Stimulated activated CD4-positive, alpha-beta T cell treated with anti-CD3 and anti-CD28 coated beads, Interleukin-4, amount 100 ng/mL, for 24 hours (primary cell): Measurements from ENCODE around the gene KCNMA1.
"Not testable (repeated sequence)": the region's sequence is repeated elsewhere in the genome, so short reads cannot be mapped to it uniquely, and the experiment has no call there.

Experiments
- DNase-seq: peaks from one replicate; pipeline ENCODE4 v3.0.0-alpha.2; 2020

KCNMA1 gene

GRCh38 chr10:77526868-77527617, 110.6 kb downstream of the KCNMA1 start:
- DNase-seq = no peak

GRCh38 chr10:77524281-77524711, 113.3 kb downstream of the KCNMA1 start:
- DNase-seq = no peak

DNA sequence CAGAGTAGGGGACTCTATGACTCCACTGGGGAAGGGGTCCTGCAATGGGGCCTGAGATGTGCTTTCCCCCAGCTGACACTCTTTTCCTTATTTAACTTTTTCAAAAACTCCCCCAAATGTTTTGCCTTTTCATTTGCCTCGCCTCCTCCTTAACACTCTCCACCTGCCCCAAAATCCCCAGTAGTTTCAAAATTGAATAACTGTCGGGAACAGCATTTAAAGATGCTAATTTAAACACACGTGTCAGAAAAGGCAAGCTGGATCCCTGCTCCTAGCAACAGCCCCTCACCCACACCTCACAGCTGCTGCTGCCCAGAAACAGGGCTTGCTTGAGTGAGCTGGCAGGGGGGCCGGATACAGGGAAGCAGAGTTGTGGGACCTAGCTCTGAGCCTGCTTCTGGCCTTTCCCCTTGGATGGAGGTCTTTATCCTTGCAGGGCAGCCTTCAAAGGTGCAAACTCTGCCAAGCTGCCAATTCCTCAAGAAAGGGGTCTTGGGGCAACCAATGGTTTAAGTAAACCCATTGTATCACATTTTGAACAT, 115.3 kb downstream of the KCNMA1 start:
- no peak for DNase-seq

DNA sequence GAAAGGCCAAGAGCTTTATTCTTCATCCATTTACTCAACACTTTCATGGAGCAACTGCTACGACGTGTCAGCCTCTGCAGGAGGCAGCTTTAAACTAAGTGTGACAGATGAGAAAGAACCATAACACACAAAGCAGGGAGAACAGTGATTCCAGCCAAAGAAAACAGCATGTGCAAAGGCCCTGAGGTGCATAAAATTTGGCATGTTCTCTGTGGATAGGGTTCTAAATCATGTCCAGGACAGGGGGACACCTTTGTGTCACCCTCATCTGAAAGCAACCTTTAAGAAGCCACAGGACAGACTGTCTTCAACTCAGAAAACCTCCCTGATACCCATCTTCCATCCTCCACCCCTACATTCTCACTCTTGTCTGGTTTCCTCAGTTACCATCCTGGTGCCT, 116.6 kb downstream of the KCNMA1 start:
- no peak for DNase-seq

DNA sequence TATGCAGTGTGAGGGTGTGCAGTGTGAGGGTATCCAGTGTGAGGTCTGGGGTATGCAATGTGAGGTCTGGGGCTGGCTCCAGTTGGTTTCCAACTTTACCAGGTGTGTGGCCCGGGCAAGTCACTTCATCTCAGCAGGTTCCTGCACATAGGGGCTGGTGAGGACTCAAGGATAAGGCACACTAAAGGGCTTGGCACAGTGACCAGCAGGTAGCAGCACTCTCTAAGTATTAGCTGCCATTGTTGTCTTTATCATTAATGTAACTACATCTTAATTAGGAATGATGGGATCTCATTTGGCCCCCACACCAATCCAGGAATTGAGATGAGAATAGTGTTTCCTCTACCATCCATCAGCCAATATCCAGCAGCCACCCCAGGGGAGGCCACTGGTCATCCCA, 117.3 kb downstream of the KCNMA1 start:
- DNase-seq = no peak

GRCh38 chr10:77519791-77520190, 117.8 kb downstream of the KCNMA1 start:
- DNase-seq = not testable (repeated sequence)

DNA sequence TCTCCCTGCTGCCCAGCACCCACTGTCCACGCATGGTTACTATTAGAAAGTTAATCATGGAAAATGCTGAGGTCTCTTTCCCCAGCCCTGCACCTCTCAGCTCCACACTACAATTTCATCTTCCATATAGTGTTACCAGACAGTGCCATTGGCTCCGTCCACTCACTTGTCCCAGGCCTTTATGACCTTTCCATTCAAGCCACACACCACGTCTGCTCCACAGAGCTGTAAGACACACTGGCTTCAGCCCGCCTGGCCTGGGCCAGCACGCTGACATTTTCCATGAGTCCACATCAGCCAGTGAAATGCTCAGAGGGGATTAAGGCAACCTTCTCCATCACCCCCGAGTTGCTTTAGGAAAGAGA, 118.7 kb downstream of the KCNMA1 start:
- DNase-seq = no peak

DNA sequence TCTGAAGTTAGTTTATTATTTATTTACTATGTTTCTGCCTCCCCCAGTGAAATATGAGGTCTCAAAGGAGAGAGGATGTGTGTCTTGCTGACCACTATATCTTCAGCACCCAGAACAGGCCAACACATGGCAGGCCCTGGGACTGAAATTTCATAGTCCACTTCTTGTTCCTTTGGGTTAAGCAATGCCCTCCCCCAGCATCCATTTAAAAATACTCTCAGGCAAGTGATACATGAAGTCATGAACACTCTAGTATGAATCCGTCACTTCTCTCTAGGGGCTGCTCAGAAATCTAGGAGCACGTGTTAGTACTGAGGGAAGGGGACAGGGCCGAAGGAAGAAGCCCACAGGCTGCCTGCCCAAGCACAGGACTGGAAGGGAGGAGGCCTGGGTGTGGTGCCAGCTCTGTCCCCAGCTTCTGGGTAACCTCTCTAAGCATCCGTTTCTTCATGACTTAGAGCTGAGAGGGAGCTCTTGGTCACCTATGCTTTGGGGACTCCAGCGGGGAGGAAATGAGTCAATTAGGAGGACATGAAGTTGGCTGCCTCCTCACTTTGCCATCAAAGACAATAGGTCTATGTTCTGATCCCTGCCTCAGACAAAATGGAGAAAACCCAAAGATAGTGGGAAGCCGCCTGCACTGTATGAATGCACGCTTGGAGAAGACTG, 119.2 kb downstream of the KCNMA1 start:
- no peak for DNase-seq

DNA sequence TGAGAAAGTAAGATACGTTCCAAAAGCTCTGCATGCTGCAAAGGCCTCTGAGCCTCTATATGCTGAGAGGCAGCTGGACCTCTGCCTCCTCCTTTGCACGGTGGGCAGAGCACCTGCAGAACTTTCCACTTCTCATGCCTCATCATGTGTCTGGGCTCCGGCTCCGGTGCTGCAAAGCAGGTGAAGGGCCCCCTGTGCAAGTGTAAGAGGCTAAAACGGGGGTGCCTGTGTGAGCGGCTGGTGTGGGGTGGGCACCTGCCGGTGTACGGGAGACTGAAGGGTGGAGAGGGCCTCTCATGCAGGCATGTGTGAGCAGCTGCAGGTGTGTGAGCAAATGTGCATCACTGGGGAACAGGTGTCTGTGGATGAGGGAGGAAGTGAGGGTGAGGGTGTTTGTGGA, 121.0 kb downstream of the KCNMA1 start:
- no peak for DNase-seq

DNA sequence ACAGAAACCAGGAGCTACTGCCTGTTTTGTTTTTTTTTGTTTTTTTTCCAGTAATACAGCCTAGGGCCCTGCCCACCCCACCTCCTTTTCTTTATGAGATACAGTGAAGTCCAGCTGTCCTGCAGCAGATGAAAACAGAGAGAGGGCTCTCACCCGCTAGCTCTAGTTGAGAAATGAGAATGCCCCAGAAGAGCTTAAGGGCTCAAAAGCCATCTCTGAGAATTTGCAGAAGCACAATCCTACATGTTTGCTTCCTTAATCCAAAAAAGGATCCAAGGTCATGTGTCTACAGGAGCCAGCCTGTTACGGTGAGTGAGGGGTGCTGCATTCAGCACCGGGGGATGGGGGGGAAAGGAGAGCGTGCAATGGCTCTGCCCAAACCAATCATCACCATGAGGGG, 122.7 kb downstream of the KCNMA1 start:
- no peak for DNase-seq

GRCh38 chr10:77513781-77514331, 123.8 kb downstream of the KCNMA1 start:
- no peak for DNase-seq

DNA sequence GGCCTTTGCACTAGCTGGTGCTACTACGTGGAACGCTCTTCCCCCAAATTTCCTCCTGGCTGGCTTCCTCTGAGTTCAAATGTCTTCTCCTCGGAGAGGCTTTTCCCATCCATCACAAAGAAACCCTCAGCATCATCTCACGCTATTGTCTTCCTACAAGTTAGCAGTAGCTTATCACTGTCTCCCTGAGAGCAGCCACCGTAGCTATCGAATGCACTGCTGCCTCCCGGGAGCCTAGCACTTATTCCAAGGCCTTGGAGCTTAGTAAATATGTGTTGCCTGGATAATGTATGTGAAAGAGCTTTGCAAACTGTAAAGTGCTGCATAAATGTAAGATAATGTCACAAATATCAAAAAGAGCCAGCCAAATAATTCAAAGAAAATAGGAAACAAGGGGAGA, 124.4 kb downstream of the KCNMA1 start:
- no peak for DNase-seq

- no peak for DNase-seq
Measured at GRCh38 chr10:77512219-77512578, 125.4 kb downstream of the KCNMA1 start.

GRCh38 chr10:77511498-77512218, 126.0 kb downstream of the KCNMA1 start:
- no peak for DNase-seq

- no peak for DNase-seq
Measured at GRCh38 chr10:77510695-77511094, 126.9 kb downstream of the KCNMA1 start.

DNA sequence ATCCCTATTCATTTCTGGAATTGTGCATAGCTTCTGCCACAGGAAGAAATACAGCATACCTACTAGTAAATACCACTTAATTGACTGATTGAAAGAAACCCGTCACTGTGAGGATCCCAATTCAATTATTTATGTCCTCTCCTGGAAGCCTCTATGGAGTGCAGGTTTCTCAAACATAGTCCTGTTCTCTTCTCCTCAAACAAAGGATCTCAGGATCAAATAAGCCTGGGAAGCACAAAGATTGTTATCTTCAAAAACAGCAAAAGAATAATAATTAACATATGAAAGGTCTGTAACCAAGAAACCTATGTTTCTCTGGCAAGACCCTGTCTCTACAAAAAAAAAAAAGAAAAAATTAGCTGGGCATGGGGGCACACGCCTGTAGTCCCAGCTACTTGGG, 127.3 kb downstream of the KCNMA1 start:
- DNase-seq = no peak

- no peak for DNase-seq
Measured at GRCh38 chr10:77509391-77509790, 128.2 kb downstream of the KCNMA1 start.

DNA sequence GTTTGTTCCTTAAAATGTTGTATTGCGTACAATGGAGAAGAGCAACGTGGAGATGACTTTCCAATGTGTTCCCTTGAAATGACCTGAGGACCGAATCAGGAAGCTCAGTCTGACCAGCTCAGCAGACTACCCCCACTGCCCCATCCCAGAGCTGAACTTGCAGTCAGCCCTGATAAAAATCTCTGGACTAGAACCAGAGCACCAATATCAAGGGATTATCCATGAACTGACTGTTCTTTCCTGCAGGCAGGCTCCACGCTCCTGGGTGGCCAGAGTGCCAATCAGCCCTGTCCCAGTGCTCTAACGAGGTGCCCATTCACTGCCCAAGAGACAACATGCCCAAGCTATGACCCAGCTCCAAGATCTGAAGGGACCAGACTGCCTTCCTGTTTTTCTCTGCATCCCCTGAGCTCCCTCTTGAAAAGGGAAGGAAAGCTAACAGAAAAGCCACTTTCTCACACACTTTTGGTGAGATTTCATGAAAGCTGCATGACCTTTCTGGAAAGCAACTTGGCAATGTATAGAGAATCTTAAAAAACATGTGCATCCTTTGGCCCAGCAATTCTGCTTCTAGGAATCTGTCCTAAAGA, 130.2 kb downstream of the KCNMA1 start:
- no peak for DNase-seq

DNA sequence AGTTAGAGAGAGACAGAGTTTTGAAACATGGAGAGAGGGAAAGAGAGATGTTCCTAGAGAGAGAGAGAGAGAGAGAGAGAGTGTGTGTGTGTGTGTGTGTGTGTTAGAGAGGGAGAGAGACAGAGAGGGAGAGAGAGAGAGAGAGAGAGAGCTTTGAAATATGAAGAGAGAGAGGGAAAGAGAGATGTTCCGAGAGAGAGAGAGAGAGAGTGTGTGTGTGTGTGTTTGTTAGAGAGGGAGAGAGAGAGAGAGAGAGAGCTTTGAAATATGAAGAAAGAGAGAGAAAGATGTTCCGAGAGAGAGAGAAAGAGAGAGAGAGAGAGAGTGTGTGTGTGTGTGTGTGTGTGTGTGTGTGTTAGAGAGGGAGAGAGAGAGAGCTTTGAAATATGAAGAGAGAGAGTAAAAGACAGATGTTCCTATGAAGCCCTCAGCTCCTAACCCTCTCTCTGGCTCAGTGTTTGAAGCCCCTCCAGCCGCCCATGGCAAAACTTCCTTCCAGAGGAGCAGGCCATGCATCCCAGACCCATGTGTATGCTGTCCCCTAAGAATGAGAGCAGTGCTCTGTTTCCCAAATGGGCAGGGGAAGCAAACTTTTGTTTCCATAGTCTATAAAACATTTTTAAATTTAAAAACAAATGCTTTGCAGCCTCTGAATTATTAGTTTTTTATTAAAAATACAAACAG, 130.9 kb downstream of the KCNMA1 start:
- DNase-seq = no peak

- no peak for DNase-seq
Measured at GRCh38 chr10:77505431-77506334, 131.9 kb downstream of the KCNMA1 start.

- no peak for DNase-seq
Measured at GRCh38 chr10:77504873-77505257, 132.7 kb downstream of the KCNMA1 start.
